ENCODE measurements around the gene PLXDC2.

The PLXDC2 gene

DNA sequence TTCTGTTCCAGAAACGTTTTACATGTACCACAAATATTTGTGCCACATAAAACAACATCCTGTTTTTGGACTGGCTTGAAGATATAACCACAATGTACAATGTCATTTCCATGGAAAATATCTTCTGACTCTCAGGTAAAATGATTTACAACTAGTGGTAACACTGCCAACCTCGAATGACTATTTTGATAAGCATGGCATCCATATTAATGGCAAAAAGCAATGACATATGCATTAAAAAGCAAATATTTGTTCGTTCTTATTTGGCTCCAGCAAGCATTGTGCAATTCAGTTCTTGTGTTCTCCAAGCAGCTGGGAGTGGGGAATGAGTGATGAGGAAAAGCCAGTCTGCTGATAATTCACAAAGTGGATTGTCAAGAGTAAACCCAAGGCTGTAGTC lies 289.0 kb downstream of the PLXDC2 start:
- no peak for DNase-seq (ENCODE audit: low read depth in 2 of 2, low spot score in 1 of 2)

DNA sequence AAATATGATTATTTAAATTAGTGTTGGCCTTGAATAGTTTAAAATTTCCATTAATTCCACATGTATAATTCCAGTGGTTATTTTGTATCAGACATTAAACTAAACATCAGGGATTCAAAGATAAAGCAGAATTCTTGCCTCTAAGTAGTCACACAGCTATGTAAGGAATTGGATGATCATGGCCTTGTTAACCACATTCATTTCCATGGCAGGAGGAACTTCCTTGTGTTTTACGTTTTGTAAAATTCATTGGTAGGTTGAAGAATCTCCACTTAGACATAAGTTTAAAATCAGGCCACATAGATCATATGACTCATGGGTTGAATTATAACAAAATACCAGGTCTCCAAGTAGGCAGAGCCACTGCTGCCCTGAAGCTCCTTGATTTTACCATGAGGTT lies 289.7 kb downstream of the PLXDC2 start:
- no peak for DNase-seq (ENCODE audit: low read depth in 2 of 2, low spot score in 1 of 2)

DNA sequence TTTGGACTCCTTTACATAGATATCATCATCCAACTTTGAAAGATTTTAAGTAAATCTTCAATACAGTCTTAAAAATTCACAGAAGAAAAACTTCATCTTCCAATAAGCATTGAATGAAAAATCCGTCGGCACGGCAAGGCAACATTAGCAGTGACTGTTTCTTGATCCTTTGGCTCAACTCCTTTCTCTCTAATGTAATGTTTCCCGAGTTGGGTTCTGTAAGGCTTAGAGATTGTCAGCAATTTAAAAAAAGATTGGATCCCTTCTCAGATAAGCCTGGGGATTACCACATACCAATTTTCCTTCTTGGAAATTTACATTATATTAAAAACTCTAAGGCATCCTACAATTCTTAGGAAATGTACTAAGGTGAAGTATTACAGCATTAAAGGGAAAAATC lies 291.8 kb downstream of the PLXDC2 start:
- DNase-seq (ENCODE audit: low read depth in 2 of 2, low spot score in 1 of 2) = no peak

DNA sequence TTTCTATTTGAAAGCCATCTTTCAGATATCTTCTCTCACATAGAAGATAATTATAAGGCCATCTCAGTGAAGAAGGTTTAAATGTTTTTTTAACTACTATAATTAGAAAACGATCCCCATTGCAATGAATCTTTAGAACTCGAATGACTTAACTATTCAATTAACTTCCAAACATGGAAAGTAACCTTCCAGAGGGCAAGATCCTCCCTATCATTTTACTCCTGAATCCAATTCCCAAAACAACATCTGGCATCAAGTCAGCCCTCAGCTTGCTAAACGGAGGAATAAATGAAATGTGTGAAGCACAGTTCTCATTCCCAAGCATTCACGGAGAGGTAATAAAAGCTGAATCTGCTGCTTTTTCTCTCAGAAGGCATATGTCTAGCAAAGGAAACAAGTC lies 293.4 kb downstream of the PLXDC2 start:
- DNase-seq (ENCODE audit: low read depth in 2 of 2, low spot score in 1 of 2) = no peak

DNA sequence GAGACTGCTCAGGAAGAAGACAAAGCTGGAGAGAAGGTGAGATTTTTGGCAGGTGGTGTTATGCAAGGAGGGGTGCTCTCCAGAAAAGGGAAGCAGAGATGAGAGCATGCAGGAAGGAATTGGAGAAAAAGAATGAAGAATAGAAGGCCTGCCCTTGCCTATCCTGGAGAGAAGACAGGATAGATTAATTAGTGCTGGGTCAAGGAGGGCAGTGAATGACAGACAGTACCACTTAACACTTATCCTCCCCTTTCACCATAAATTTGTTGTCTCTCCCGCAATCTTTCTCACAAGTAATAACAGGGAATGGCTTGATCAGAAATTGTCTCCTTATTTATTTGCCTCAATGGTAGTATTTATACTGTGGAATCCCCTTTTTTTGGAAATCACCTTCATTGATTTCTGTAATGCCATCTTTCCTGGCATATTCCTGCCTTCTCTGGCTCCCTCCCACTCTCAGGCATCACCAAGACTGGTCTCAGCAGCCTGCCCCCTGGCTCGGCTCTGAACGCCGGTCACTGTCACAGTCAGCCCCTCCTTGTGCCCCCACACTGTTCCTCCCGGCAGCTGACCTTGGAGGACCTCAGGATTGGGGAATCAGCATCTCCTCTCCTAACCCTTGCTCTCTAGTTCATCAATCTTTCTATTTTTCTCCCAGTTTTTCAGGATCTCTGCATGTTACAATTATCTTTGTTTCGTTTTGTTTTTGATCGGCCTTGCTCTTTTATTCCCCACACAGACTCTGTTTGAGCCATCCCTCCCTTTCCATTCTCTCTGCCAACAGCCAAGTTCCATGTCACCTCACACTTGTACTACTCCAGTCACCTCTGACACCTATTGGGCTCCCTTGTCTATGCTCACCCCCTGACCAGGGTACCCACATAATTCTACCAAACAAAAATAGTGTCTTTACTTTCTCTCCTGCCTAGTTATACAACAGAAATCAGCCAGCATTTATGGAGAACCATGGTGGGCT lies 294.2 kb downstream of the PLXDC2 start:
- no peak for DNase-seq (ENCODE audit: low read depth in 2 of 2, low spot score in 1 of 2)

DNA sequence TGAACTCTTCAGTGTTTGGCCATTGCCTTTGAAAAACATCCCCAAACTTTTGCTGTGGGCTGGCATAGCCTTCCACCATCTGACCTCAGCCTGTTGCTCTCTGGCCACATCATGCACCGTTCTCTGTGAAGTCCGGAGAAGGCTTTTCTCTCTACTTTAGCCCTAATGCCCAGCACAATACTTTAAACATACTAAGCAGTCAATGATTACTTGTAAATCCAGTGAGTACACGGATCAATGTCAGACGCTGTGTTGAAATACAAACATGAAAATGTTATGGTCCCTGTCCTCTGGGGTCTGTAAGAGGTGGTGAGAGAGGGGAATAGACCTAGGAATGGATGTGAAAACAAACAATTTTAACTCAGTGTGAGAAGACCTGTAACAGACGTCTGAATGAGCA lies 297.9 kb downstream of the PLXDC2 start:
- DNase-seq (ENCODE audit: low read depth in 2 of 2, low spot score in 1 of 2) = no peak

DNA sequence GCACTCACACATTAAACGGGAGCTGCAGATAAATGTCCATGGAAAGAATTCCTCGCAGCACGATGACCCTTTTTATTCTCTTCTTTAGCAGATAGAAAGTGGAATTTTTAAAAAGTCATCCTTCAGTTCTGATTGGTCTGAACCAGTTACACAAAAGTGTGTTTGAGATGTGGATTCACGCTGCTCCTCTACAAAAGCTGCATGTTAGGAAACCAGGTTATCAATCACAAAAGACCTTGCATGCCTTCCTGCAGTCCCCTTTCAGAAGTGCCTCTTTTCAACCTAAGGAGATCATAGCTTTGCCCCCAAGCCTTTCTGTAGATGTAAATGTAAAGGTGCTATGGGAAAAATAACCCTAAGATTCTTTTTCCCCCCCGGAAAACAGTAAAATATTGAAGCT lies 299.7 kb downstream of the PLXDC2 start:
- DNase-seq (ENCODE audit: low read depth in 2 of 2, low spot score in 1 of 2) = no peak

DNA sequence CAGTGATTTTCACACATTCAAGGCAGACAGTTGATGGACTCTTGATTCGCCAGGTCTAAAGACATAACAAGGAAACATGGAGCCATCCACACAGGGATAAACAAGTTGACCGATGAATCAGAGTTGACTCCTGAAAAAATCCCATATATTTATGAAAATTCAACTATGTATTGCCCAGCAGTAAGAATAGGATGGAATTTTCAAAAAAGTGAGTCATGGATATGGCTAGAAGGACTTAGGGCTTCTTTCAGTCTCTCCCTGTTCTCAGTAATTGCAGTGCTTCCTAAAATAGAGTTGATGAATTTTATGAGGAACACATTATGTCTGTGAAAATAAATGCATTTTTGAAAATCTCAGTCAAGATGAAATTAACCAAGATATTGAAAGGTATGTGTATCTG lies 301.2 kb downstream of the PLXDC2 start:
- DNase-seq (ENCODE audit: low read depth in 2 of 2, low spot score in 1 of 2) = no peak

DNA sequence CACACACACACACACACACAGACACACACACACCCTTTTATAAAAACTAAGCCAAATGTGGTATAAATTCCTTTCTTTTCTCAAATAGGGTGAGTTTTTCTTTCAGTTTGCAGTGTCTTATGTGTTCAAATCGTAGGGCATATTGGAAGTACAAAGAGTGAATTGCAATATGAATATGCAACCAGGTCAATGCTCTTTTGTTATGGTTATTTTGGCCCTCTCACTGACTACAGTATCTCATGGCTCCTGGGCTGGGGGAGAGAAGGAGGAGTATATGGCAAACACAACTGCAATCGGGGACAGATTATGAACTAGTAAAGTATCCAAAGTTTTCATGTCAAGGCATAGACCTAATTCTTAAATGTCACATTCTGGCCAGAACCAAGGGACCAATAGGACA lies 301.9 kb downstream of the PLXDC2 start:
- DNase-seq (ENCODE audit: low read depth in 2 of 2, low spot score in 1 of 2) = no peak

DNA sequence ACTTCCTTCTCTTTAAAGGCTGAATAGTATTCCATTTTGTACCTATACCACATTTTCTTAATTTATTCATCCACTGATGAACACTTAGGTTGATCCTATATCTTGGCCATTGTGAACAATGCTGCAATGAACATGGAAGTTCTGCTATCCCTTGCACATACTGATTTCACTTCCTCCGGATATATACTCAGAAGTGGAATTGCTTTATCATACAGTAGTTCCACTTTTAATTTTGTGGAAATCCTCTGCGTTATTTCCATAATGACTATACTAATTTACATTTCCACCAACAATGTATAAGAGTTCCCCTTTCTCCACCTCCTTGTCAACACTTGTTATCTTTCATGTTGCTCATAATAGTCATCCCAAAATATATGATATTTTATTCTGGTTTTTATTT lies 312.6 kb downstream of the PLXDC2 start:
- DNase-seq (ENCODE audit: low read depth in 2 of 2, low spot score in 1 of 2) = no peak

DNA sequence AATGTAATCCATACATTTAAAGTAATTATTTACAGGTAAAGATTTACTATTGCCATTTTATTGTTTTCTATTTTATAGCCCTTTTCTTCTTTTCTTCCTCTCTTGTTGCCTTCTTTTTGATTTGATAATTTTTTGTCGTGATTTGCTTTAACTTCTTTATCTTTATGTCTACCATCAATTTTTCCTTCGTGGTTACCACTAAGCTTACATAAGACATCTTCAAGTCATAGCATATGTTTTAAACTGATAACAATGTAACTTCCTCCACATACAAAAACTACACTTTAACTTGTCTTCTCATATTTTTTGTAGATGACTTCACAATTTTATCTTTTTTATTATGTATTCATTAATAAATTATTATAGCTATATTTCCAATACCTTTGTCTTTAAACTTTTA lies 316.6 kb downstream of the PLXDC2 start:
- DNase-seq (ENCODE audit: low read depth in 2 of 2, low spot score in 1 of 2) = no peak

DNA sequence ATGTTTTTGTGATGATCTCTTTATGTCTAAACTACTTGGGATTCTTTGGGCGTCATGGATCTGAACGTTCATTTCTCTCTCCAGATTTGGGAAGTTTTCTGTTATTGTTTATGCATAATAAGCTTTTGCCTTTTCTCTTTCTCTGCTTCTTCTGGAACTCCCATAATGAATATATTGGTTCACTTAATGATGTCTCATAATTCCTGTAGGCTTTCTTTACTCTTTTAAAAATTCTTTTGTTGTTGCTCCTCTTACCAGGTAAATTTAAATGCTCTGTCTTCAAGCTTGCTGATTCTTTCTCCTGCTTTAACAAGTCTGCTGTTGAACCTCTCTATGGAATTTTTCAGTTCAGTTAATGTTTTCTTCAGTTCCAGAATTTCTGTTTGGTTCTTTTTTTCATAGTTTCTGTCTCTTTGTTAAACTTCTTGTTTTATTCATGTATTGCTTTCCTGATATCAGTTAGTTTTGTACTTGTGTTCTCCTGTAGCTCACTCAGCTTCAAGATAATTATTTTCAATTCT lies 317.5 kb downstream of the PLXDC2 start:
- DNase-seq (ENCODE audit: low read depth in 2 of 2, low spot score in 1 of 2) = no peak

DNA sequence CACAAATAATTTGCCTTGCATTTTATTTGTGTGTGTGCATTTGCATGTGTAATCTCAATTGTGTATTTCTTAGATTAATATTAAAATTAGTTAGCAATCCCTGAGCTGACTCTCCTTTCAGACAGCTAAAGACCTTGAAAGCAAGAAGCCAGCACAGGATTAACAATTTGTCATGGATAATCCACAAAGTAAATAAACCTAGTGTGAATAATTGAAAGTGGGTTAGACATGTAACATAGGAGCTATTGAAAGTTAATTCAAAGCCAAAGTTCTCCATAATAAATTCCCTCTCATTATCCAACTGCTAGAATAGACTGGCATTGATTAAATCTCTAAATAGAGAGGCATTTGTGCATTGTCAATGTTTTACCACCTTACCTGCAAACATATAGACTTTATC lies 326.1 kb downstream of the PLXDC2 start:
- DNase-seq (ENCODE audit: low read depth in 2 of 2, low spot score in 1 of 2) = no peak

DNA sequence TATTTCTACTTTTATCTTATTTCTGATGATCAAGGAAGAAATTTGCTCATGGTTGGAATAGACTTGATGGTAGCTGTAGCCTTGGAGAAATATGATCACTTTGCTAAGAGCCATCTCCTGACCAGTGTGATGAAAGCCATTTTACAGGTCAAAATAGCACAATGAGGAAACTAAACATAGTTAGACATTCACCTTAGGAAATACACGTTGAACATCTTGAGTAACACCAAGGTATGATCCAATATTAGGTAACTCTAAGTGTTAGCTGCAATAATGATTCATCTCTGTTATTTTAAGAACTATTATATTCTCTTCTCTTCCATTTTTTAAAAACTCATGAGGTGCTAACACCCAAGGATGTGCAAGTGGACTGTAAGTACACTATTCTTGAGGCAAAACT lies 328.0 kb downstream of the PLXDC2 start:
- no peak for DNase-seq (ENCODE audit: low read depth in 2 of 2, low spot score in 1 of 2)

DNA sequence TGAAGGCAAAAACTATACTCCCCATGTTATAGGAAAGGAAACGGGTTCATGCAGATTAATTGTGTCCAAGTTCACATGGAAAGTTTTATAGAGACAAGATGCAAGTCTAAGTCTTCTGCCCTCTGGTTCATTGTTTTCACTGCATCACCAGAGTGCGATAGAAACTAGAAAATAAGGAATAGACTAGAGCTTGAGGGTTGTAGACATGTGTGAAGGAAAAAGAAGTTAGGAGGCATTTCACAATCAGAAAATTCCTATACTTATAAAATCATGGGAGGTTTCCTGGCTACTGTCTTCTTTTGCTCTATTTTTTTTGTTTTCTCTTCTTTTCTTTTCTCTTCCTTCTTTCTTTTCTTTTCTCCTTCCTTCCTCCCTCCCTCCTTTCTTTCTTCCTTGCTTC lies 329.8 kb downstream of the PLXDC2 start:
- no peak for DNase-seq (ENCODE audit: low read depth in 2 of 2, low spot score in 1 of 2)

DNA sequence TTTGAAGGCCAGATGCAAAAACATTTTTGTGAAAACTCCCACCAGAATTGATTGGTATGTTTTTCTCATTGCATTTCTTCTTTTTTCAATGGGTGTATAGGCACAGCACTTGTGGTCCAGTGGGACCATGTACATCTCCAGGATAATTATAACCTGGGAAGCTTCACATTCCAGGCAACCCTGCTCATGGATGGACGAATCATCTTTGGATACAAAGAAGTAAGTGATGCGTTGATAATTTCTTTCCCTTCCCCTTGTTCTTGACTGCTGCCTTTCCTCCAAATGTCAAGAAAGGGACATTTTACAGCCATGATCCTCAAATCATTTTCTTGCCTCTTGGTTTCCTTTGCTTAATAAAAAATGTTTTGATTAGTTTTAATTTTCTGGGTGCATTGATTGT lies 331.5 kb downstream of the PLXDC2 start:
- DNase-seq (ENCODE audit: low read depth in 2 of 2, low spot score in 1 of 2) = no peak

DNA sequence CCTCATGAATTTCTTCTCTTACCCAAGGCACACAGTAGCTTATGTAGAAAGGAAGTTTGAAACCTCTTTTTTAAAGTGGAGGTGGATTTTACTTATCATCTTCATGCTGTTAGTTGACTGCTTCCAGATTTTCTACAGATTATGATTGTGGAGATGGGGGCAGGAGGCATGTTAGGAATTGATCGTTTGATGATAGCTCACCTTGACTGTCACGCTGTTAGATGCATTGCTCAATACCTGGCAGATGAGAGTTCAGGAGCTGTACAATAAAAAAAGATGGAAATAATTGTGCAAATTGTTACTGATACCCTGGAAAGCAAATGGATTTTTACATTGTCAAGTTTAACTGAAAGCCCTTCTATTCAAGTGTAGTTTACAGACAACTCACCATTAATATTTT lies 340.3 kb downstream of the PLXDC2 start:
- DNase-seq (ENCODE audit: low read depth in 2 of 2, low spot score in 1 of 2) = no peak

DNA sequence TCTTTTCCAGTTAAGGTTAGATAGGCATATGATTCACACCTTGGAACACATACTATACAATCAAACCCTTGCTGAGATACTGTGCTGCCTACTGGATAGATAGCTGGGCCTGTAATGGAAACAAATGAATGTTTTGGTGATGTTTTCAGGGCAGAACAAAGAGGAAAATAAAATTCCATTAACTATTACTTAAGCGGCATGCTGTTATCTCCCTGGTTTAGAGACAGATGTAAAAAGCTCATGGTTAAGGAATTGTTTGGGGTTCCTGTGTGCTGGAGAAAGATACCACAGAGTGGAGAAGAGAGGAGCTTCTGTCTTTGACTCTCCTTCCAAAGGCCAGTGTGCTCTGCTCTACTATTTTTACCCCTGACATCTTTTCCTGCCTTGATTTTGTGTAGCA lies 341.1 kb downstream of the PLXDC2 start:
- DNase-seq (ENCODE audit: low read depth in 2 of 2, low spot score in 1 of 2) = no peak

DNA sequence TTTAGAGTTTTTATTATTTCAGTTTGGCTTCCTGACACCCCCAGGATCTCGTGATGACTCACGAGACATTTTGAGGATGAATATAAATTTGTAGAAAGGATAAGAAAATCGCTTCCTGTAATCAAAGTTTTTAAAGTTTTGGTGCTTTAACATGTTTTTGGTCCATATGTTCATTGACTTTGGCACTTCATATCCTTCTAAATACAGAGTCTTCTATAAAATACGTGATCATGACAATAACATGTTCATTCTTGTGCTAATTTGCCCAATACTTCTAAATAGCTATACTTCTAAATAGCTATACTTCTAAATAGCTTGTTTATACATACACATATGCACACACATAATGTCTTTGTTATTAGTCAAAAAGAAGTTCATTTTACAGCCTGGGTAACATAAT lies 341.9 kb downstream of the PLXDC2 start:
- no peak for DNase-seq (ENCODE audit: low read depth in 2 of 2, low spot score in 1 of 2)

DNA sequence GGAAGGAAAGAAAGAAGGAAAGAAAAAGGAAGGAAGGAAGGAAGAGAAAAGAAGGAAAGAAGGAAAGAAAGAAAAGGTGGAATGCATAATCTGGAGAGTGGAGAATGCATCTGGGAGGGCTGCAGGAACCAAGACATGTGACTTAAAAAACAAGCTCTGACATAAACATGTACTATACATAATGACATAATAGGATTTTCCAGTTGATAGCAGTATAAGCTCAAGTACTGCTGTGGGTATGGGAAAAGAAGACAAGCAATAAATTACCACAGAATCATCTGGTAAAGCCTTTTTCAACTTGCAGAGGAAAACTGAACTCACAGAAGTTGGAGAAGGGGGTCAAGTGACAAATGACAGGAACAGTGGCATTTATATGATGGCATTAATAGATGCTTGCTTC lies 345.9 kb downstream of the PLXDC2 start:
- no peak for DNase-seq (ENCODE audit: low read depth in 2 of 2, low spot score in 1 of 2)

DNA sequence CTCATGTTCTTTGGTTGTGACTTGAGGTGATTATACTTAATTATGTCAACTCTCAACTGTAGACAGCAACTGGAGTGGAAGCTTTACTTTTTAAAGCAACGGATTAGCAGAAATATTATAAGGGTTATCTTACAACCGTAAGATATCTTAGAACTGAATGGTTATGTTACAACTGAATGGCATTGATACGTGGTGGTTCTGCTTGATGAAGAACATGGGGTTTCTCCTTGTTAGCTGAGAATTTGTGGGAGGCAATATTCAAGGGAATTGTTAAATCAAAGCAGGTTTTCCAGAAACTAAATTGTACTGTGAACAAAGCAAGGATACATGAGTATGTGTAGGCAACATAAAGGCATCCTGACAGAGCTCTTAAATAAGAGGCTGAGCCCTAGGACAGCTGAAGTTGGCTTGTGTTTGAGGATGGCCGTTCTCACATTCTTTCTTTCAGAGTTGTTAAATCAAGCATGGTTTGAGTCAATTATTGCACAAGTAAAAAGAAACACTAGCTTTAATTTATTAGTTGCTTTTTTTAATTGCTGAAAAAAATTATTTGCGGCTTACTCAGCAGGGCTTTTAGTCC lies 350.0 kb downstream of the PLXDC2 start:
- DNase-seq (ENCODE audit: low read depth in 2 of 2, low spot score in 1 of 2) = no peak

DNA sequence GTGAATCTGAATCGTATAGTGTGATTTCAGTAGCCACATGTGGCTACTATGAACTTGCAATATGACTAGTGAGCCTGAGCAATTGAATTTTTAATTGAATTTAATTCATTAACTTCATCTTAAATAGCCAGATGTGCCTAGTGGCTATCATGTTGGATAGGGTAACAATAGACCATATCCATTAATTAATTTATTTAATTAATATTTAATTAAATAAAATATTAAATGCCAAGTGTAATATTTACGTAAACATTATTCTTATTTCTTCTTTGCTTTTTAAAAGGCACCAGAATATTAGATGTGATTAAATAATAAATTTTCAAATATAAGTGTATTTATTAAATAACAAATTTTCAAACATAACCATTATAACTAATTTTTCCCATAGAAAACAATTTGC lies 354.4 kb downstream of the PLXDC2 start:
- no peak for DNase-seq (ENCODE audit: low read depth in 2 of 2, low spot score in 1 of 2)

DNA sequence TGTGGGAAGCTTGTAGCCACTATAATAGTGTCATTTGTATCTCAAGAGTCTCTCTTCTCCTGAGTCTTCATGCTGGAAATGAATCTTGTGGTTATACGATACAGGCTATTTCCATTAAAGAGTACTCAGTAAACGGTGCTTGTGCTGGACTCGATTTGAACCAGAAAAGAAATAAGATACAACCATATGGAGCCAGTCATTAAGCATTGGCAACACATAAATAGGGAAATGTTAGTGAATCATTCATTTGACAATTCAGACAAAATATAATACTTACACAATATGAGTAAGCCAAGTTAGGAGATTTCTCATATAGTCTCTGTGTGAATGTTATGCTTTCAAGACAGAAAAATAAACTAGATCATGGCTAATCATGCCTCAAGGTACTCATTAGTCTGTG lies 356.8 kb downstream of the PLXDC2 start:
- DNase-seq (ENCODE audit: low read depth in 2 of 2, low spot score in 1 of 2) = no peak

All from stimulated activated CD8-positive, alpha-beta memory T cell treated with anti-CD3 and anti-CD28 coated beads, Interleukin-4, amount 100 ng/mL, for 4 hours (primary cell).